Upper lobe of right lung (tissue), 1 donor: Measurements from ENCODE around the gene TBX21. TPM values are rescaled to one million over a fixed set of nuclear protein-coding genes. Genes with fewer than 3 reads are reported as not detected.

Experiments
- ATAC-seq: fragments of 200-7000 bp; cut with Tn5 transposase; one replicate; pipeline ENCODE4 v1.9.1; 2020; ENCODE audit warnings: mild to moderate bottlenecking, moderate library complexity
- DNase-seq: peaks from one replicate; pipeline ENCODE4 v3.0.0-alpha.2; 2020
- H3K27ac ChIP-seq: fragments of 200-600 bp; one replicate; pipeline ENCODE4 v1.8.0; 2022
- H3K27me3 ChIP-seq: fragments of 200-600 bp; one replicate; pipeline ENCODE4 v1.8.0; 2022; ENCODE audit warnings: mild to moderate bottlenecking
- H3K36me3 ChIP-seq: fragments of 200-600 bp; one replicate; pipeline ENCODE4 v1.8.0; 2022
- H3K4me1 ChIP-seq: fragments of 200-600 bp; one replicate; pipeline ENCODE4 v1.8.0; 2022
- H3K4me3 ChIP-seq: fragments of 200-600 bp; one replicate; pipeline ENCODE4 v1.8.0; 2022; ENCODE audit warnings: mild to moderate bottlenecking
- H3K9me3 ChIP-seq: fragments of 200-600 bp; one replicate; pipeline ENCODE4 v1.8.0; 2022
- intact Hi-C: fragments of 100-400 bp; cut with DNase I; formaldehyde crosslinking; loops from one replicate; pipeline ENCODE4 v1.11.0; 2022
- total RNA-seq: library from RNA; stranded (reverse); fragmentation: NEBNext Ultra II Directional; extraction: Animal tissue kit (Norgen Biotek cat#: 25700); gene quantifications from one replicate; pipeline ENCODE4 v1.2.1, GENCODE V29; 2021
- TF ChIP-seq, protein P1 (sequence below): fragments of 200-600 bp; IDR thresholded peaks from one replicate; pipeline ENCODE4 v1.8.0; 2022; ENCODE audit warnings: antibody characterized with exemption
- donor health status: DM: no; HTN: yes; CAD: no; lungs with severe emphysema.

Gene TBX21
- total RNA-seq, 1 donor from 2014 or later: 3.9 TPM

DNA sequence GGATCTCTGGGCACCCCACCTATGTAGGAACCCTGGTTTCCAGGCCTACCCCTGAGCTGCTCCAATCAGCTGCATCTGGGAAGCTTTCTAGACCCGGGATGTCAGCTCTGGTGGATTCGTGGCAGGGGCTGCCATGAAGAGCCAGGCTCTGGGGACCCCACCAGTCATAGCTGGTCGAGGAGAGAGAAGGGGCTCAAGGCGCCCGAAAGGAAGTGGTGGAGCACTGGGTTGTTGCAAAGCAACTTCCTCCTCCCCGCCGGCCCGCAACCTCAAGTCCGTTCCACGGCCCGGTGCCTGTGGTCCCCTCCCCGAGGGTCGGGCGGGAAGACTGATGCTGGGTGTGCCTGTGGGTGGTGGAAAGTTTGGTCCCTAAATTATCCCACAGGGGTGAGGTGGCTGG lies 28.9 kb upstream of the TBX21 start:
- H3K27ac ChIP-seq: no peak overlapping the region
- ATAC-seq (peak; percentile 9), DNase-seq (peak; percentile 68)
- H3K4me3 ChIP-seq: no peak overlapping the region
- intact Hi-C loops: no loop called here
- no peaks in the 10 kb centered on the region for H3K27me3 ChIP-seq
- peaks cover 6% of the 10 kb centered on the region for H3K36me3 ChIP-seq
- no peaks in the 10 kb centered on the region for H3K9me3 ChIP-seq
- TF ChIP-seq, protein P1, sequence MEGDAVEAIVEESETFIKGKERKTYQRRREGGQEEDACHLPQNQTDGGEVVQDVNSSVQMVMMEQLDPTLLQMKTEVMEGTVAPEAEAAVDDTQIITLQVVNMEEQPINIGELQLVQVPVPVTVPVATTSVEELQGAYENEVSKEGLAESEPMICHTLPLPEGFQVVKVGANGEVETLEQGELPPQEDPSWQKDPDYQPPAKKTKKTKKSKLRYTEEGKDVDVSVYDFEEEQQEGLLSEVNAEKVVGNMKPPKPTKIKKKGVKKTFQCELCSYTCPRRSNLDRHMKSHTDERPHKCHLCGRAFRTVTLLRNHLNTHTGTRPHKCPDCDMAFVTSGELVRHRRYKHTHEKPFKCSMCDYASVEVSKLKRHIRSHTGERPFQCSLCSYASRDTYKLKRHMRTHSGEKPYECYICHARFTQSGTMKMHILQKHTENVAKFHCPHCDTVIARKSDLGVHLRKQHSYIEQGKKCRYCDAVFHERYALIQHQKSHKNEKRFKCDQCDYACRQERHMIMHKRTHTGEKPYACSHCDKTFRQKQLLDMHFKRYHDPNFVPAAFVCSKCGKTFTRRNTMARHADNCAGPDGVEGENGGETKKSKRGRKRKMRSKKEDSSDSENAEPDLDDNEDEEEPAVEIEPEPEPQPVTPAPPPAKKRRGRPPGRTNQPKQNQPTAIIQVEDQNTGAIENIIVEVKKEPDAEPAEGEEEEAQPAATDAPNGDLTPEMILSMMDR: no peak
- H3K4me1 ChIP-seq: peaks cover 23% of the 10 kb centered on the region

DNA sequence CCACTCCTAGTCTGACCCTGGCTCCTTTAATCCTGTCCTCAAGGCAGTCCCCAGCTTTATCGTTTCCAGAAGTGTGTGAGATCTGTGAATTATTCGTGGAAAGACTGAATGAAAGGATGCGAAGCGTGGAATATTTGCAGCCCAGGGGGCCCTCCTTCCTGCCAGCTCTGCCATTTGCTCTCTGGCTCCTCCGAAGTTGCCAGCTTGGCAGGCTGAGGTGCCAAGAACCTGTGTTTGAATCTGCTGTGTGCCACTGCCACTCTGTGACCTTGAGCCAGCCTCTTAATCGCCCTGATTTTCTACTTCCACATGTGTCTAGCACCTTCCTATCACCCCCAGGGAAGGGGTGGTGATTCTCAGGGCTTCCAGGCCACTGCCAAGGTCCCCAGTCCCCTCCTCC lies 28.3 kb upstream of the TBX21 start:
- DNase-seq: peak; percentile 30
- TF ChIP-seq, protein P1: no peak
- Histone ChIP-seq H3K9me3 (no peaks in the 10 kb centered on the region), H3K27ac (no peak overlapping the region), H3K36me3 (no peaks in the 10 kb centered on the region), H3K27me3 (no peaks in the 10 kb centered on the region), H3K4me3 (no peak overlapping the region), H3K4me1 (peaks cover 23% of the 10 kb centered on the region)
- intact Hi-C loops: no loop called here
- ATAC-seq: no peak

DNA sequence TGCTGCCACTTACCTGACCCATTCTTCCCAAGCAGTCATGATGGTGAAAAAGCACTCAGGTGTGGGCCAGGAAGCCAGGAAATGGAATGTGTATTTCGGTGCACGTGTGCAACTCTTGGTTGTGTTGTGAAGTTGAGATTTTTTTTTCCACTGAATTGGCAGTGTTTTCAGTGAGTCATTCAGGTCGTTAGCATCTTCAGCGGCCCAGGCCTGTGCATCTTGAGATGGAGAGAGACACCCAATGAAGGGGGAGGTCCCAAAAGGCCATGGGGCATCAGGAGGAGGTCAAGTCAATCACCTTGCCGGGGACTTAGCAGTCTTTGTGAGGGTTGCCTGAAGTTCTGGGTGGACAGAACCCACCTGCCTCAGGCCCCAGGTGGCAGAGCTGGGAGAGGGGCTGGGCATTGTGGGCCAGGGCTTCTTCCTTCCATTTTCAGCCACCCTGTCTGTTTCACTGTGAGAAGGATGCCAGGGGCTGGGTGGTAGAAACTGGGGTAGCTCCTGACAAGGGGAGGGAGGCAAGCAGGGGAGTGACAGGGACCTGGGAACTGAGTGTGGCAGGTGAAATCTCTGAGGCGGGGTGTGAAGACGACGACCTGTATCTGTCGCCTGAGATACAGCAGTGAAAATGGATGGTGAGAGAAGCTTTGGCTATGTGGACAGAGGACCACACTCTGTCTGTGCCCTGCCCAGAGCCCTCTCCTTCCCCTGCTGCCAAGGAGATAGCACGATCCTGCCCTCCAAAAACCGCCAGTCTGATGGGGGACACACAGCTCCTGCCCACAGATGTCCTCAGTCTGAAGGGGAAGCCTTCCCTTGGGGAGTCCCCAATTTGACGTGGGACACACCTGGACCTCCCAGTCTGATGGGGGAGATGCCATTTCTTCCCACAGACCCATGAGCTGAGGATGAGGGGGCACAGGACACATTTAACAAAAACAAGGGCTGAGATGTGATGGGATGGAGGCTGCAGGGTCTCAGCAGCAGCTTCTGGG lies 27.2 kb upstream of the TBX21 start:
- Histone ChIP-seq H3K4me1 (peaks cover 23% of the 10 kb centered on the region), H3K4me3 (no peak overlapping the region), H3K27ac (no peak overlapping the region), H3K9me3 (no peaks in the 10 kb centered on the region), H3K27me3 (no peaks in the 10 kb centered on the region), H3K36me3 (no peaks in the 10 kb centered on the region)
- ATAC-seq (no peak), DNase-seq (peak; percentile 33)
- intact Hi-C loops: no loop called here
- TF ChIP-seq, protein P1: no peak

DNA sequence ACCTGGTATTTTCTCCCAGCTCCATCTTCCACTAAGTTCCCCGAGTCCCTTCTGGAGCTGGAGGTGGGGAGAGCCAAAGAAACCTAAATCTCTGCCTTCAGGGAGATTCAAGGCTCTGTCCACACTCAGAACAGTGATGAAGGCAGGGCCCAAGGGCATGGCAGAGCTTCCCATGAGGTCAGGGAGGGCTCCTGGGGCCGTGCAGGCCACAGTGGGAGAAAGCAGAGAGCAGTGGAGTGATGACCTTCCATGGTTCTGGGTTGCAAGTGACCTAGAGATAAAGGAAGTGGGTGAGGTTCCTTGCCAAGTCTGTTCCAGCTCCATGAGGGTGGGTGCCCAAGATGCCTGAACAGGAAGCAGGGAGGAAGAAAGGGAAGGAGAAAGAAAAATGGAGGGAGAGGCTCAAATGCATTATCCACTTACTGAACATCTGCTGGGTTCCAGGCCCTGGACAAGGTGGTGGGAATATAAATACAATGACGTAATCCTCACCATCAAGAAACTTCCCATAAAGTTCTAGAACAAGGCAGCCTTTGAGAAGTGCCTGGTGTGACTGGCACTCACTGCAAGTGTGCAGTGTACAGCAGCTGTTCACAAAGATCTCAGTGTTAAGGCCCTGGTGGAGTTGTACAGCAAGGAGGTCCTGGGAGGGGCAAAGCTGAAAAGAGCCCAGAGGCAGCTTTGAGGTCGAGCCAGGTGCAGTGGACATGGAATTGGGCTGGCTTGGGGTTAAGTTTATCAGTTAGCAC lies 25.8 kb upstream of the TBX21 start:
- Histone ChIP-seq H3K27ac (no peak overlapping the region), H3K27me3 (no peaks in the 10 kb centered on the region), H3K4me1 (peaks cover 23% of the 10 kb centered on the region), H3K36me3 (no peaks in the 10 kb centered on the region), H3K9me3 (no peaks in the 10 kb centered on the region), H3K4me3 (no peak overlapping the region)
- DNase-seq (peak; percentile 28), ATAC-seq (no peak)
- intact Hi-C loops: no loop called here
- TF ChIP-seq, protein P1: no peak

DNA sequence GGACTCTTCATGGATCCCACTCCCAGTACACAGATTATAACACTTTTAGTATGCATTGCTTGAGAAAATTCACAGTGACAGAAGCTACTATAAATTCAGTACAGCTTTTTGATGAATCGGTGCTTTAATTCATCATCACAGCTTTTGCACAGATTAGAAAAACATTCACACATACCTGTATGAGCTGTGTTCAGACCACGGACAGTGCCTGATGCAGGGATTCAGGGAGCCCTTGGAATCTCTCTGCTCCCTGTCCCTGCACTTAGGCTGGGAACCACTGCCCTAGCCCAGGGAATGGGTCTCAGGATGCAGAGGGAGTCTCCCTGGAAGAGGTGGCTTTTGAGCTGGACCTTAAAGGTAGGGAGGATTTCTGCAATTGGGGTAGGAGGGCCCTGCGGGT lies 25.2 kb upstream of the TBX21 start:
- Histone ChIP-seq H3K27ac (no peak overlapping the region), H3K4me1 (peaks cover 22% of the 10 kb centered on the region), H3K4me3 (no peak overlapping the region), H3K27me3 (no peaks in the 10 kb centered on the region), H3K36me3 (no peaks in the 10 kb centered on the region), H3K9me3 (no peaks in the 10 kb centered on the region)
- ATAC-seq (no peak), DNase-seq (peak; percentile 22)
- TF ChIP-seq, protein P1: no peak
- intact Hi-C loops: no loop called here
